ENCODE measurements around the gene NEDD1.

NEDD1 gene, protein sequence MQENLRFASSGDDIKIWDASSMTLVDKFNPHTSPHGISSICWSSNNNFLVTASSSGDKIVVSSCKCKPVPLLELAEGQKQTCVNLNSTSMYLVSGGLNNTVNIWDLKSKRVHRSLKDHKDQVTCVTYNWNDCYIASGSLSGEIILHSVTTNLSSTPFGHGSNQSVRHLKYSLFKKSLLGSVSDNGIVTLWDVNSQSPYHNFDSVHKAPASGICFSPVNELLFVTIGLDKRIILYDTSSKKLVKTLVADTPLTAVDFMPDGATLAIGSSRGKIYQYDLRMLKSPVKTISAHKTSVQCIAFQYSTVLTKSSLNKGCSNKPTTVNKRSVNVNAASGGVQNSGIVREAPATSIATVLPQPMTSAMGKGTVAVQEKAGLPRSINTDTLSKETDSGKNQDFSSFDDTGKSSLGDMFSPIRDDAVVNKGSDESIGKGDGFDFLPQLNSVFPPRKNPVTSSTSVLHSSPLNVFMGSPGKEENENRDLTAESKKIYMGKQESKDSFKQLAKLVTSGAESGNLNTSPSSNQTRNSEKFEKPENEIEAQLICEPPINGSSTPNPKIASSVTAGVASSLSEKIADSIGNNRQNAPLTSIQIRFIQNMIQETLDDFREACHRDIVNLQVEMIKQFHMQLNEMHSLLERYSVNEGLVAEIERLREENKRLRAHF

DNA sequence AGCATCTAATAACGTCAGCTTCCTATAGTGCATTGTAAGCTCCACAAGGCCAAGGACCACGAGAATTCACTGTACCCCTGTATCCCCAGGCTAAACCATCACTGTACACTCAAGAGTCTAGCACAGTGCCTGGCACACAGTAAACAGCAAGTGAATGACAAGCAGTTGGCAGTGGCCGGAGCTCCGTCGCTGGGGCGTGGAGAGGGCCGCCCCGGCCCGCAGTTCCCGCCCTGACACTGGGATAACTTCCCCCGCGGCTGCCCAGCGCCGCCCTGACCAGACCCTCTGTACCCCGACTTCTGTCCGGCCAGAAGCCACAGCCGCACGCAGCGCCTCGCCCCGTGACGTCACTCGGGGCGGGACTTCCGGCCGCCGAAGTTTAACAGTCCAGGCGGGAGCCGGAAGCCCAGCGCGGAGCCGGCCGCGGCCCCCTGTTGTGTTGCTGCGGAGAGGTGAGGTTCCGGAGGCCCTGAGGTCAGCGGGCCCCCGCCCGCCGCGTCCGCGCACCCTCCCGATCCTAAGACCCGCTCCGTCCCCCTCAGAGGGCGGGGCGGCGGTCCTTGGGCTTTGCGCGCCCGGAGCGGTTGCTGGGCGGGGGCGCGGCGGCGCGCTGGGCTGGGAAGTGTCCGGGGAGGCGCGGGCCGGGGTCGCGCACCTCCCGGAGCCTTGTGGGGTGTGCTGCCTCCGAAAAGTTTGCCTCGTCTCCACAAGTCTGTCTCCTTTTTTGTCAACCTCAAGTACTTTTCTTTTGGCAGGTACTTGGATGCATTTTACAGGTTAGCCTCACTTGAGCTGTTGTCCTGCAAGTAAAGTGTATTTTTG lies at the start of gene NEDD1:
Gene NEDD1 (plus strand): TSS at position 409 of the 822 bp plus-strand sequence. CDS start 2,503 bp downstream, outside the sequence.
- DNase-seq (ENCODE audit: low read depth): peak; percentile 73

DNA sequence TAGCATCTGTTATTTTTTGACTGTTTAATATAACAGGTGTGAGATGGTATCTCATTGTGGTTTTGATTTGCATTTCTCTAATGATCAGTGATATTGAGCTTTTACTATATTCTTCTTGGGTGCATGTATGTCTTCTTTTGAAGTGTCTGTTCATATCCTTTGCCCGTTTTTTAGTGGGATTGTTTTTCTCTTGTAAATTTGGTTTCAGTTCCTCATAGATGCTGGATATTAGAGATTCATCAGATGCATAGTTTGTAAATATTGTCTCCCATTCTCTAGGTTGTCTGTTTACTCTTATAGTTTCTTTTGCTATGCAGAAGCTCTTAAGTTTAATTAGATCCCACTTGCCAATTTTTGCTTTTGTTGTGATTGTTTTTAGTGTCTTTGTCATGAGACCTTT lies 48.9 kb upstream of the NEDD1 start:
- DNase-seq (ENCODE audit: low read depth): no peak

DNA sequence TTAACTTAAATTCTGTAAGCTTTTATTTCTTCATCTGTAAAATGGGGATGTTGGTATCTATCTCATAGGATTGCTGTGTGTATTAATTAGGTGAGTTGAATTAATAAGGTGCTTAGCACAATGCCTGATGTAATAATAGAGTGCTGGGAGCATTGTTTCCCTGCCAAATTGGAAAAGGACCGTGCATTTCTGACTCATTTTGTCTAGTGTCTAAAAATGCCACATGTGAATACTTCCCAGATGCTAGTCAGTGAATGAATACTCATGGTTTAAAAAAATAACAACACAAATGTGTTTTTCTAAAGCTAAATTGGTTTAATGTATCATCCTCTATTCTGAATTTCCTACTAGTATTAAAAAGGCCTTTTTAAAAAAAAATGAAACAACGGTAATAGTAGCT lies 45.4 kb upstream of the NEDD1 start:
- no peak for DNase-seq (ENCODE audit: low read depth)

DNA sequence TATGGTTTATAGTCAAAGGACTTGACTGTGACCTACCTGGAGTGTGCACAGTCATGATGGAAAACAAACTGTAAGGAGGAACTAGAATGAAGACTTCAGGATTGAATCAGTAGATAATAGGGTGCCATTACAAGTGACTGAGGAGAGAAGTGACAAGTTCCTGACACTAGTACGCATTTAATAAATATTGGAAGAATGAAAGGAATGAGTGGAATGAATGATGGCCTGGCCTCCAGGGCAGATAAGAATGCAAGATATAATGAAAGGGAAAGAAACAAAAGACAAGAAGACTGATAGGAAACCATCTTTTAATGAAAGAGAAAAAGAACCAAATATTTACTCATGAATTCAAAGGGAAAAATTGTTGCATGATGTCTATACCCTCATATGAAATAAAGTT lies 44.7 kb upstream of the NEDD1 start:
- DNase-seq (ENCODE audit: low read depth): no peak

DNA sequence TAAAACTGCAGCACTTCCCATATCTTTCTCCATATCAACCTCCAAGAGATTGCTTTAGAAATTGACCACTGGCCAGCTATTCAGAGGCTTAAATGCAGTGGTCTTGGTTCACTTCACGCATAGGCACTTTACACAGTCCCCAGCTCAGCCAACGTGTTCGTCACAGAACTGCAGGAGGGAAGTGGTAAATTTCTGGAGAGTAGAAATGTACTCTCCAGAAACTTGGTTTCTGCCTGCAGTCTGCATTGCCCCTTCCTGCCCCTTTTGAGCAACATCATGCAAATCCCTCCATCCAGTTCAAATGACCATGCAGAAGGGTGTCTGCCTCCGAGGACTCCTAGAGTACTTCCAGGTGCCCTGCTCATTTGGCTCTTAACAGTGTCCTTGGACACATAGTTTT lies 42.7 kb upstream of the NEDD1 start:
- DNase-seq (ENCODE audit: low read depth): no peak

DNA sequence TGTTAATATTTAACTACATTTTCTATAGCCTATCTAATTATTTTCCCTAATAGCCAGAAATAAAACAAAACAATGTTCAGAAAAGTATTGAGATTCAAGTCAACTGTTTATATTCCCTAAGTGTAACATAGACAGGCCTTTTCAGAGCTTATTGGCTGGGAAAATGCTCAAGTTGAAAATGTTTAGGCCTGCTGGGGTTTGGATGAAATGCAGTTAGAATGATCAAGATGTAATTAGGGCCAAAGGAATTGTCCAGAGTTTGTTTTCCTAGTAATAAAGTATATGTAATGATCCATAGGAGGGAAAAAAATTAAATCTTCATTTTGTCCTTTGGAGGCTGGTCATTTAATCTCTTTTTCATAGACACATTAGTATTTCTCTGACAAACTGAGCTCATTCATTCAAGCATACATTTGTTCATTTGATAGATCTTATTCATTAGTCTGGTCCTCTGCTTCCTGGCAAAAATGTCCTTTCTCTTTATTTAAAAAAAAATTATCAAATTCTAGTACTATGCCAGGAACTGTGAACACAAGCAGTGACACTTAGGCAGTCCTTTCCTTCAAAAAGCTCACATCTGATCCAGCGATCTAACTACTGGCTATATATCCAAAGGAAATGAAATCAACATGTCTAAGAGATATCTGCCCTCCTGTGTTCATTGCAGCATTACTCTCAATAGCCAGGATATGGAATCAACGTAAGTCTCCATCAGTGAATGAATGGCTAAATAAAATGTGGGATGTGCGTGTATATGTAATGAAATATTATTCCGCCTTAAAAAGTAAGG lies 40.1 kb upstream of the NEDD1 start:
- no peak for DNase-seq (ENCODE audit: low read depth)

DNA sequence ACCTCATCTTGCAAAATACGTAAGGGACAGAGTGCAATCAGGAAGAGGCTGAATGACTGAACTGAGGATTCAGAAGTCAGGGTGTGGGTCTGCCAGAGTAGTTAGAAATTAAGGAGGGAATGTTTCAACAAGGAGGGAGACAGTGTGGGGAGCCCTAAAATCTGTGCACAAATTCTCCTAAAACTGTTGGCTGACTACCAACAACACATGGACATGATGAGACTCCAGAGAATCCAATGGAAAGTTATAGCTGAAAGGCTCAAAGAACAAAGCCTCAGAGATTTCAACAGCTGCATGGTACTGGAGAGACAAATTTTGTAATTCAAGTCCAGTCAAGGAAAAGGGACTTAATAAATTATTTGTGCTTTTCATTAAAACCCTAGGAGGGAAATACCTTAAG lies 36.1 kb upstream of the NEDD1 start:
- DNase-seq (ENCODE audit: low read depth): no peak

DNA sequence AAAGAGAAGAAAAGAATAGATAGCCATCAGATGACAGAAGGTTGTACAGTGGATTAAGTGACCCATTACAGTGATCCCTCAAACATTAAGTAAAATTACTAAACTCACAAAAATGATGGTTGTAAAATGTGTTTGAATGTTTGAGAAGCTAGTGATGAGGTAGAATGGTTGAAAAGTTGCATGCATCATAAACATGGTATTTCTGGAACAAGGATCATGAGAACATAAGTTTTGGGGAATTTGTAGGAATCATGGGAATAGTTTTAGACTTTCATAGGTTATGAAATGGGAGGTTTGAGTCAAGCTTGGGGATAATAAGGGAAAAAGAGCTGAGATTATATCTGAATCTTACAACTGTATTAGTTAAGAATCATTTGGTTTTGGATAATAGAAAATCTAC lies 34.1 kb upstream of the NEDD1 start:
- no peak for DNase-seq (ENCODE audit: low read depth)

DNA sequence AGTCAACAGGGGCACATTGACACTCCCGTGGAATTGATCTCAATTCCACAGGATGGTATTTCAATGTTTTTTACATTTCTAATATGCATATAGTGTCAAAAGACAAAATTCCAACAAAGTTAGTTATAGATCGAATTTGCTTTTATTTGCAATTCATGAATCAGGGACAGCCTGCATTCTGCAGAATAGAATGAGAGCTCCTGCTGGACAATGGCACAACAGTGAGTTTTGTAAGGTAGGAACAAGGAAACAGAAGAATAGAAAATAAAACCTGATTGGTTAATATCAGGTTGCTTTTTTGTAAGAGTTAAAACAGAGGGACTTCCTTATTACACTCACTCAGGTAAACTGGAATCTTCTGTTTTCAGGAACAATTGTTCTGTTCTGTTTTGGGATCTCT lies 32.8 kb upstream of the NEDD1 start:
- no peak for DNase-seq (ENCODE audit: low read depth)

DNA sequence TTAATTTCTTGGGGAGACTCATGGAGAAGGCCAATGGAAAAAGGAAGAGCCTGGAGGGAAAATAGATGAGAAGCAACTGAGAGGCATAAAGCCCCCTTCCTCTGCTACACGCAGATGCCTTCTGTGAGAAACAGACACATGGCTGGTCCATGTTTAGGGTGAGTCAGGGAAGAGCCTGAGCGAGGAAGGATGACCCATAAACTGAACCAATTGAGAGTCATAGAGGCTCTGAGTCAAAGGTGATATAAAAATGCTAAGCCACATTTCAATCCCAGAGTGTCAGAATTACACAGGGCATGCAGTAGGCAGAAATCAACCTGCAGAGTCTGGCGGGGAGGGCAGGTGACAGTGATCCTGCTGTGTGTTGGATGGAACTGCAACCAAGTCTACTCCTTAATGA lies 30.1 kb upstream of the NEDD1 start:
- no peak for DNase-seq (ENCODE audit: low read depth)

DNA sequence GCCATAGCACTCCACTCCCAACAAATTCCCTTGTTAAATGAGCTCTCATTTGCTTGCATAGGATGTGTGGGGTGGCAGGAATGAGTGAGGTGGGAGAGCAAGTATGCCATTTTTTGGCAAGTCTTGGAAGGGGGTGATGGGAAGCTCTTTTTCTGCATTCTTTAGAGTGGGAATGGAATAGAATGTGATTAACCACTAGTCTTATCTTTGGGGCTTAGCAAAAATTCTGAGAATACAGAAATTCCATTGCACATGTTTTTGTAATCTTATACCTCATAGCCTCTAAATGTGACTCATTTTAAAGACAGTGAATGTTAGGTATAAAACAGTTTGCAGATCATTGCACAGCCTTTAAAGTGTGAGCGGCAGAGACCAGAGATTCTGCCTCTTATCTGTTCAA lies 28.4 kb upstream of the NEDD1 start:
- DNase-seq (ENCODE audit: low read depth): no peak

DNA sequence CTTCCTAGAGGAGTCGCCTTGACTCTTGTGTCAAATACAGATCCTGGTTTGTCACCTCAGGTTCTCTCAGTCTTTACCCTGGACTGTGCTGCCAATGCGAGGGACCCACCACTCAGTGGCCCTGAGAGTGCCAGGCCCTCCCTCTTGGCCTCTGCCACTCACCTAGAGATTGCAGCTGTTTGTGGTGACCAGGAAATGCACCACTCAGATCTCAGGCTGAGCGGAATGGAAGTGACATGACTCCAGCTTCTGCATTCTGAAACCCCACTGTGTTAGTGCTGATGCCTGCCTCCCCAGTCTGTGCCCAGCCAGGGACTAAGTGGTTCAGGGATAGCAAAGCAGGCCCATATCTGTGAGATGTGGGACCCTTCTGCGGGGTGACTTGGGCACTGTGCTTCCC lies 27.8 kb upstream of the NEDD1 start:
- DNase-seq (ENCODE audit: low read depth): no peak

DNA sequence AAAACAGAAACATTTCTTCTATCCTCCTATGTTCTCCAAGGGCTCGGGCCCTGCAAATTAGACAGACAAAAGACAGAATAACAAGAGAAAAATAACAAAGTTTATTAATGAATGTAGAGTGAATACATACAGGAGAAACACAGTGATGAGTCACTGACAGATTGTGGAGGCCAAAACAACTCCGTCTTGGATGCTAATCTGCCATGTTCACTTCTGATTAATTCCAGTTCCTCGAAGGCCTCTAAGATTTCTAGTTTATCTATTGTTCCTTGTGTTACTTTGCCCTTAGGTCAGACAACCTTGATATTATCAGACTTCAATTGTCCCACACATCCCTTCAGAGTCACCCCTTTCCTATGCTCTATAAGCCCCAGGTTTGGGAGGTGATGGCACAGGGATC lies 26.8 kb upstream of the NEDD1 start:
- no peak for DNase-seq (ENCODE audit: low read depth)

DNA sequence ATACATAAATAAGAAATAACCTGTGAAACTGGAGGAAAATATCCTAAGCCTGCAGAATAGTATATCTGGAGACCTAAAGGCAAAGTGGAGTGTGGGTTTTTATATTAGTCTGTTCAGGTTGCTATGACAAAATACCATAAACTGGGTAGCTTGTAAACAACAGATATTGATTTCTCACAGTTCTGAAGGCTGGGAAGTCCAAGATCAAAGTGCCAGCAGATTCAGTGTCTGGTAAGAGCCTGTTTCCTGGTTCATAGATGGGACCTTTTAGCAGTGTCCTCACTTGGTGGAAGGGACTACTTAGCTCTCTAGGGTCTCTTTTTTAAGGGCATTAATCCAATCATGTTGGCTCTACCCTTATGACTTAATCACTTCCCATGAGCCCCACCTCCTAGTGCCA lies 25.4 kb upstream of the NEDD1 start:
- no peak for DNase-seq (ENCODE audit: low read depth)

DNA sequence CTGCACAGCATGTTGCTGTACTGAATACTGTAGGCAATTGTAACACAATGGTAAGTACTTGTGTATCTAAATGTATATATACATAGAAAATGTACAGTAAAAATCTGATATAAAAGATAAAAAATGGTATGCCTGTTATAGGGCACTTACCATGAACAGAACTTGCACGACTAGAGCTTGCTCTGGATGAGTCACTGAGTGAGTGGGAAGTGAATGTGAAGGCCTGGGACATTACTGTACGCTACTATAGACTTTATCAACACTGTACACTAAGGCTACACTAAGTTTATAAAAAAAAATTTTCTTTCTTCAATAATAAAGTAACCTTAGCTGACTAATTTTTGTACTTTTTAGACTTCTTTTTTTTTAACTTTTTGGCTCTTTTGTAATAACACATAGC lies 24.2 kb upstream of the NEDD1 start:
- DNase-seq (ENCODE audit: low read depth): no peak

DNA sequence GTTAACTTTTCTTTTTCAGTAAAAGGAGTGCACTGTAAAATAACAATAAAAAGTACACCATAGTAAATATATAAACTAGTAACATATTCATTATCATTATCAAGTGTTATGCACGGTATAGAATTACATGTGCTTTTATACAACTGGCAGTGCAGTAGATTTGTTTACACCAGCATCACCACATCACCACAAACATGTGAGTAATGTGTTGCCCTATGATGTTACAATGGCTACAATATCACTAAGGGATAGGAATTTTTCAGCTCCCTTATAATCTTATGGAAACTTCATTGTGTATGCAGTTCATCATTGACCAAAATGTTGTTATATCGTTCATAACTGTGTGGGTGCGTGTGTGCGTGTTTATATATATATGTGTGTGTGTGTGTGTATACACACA lies 23.5 kb upstream of the NEDD1 start:
- no peak for DNase-seq (ENCODE audit: low read depth)

DNA sequence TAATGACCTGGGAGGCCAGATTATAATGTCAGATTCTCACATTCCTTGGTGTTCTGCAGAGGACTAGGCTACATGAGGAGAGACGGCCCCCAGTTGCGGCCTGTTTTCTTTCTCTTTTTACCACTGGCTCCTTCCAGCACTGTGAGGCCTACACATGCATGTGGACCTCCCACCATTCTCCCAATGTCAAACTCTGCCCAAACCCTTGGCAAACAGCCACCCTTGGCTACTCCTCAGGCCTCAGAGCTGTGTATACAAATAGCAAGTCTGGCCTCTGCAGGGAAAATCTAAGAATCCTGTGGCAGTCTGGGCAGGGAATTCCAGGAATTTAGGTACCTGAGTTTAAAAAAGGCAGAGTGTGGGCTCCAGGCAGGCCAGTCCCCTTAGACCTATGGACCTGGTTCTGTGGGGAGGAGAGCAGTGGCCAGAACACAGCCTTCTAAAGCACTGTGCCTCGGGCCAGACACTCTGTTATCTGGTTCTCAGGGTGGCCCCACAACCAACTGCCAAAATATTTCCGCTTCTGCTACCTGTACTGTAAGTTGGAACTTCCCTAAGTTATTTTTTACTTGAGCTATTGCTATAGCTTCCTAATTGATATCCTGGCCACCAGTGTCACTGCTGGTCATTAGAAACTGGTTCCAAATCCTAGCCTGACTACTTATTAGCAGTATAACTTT lies 19.9 kb upstream of the NEDD1 start:
- no peak for DNase-seq (ENCODE audit: low read depth)

DNA sequence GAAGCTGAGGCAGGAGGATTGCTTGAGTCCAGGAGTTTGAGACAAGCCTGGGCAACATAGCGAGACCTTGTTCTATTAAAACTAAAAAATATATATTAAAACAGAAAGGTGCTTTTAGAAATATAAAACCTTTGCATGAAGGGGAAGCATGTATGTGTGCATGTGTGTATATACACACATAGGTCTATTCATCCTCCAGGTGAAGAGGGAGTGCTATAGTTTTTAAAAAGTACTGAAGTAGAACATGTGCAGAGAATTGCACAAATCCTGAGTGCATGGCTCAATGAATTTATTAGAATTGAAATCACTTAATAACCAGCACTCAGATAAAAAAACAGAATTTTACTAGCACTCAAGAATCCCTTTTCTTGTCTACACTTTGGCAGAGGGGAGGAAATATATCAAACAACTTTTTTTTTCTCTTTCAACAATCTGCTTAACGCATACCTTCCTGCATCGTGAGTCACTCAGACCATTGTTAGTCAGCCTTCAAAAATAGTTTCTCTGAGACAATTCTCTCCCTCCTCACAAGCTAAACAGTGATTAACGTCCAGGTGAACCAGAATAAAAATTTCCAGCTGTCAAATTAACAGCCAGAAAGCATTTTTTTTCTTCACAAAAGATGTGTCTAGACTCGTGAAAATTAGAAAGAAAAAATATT lies 17.7 kb upstream of the NEDD1 start:
- DNase-seq (ENCODE audit: low read depth): no peak

DNA sequence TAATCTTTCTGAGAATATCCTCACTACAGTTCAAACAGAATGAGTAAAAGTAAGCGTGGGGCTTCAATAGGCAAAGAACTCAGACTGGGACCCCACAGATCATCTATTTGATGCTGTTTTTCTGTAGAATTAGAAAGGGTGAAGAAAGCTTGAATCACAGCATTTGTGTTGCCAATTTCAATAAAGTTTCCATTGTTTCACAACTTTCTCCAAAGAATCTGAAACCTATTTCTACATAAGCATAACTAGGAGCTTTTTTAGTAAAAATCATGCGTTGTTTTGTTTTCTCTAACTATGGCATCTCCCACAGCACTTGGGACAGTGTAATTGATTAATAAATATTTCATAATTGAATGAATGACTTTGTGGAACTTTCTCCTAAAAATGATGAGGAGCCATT lies 16.7 kb upstream of the NEDD1 start:
- DNase-seq (ENCODE audit: low read depth): no peak

DNA sequence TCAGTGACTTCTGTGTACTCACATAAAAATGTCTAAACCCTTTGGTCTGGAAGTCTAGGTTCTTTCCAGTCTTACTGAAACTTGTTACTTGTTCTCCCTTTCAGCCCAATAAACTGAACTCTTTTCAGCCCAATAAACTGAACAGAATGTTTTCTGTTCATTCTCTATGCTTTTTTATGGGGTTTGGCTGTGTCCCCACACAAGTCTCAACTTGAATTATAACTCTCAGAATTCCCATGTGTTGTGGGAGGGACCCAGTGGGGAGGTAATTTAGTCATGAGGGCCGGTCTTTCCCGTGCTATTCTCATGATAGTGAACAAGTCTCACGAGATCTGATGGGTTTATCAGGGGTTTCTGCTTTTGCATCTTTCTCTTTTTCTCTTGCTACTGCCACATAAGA lies 15.0 kb upstream of the NEDD1 start:
- no peak for DNase-seq (ENCODE audit: low read depth)

DNA sequence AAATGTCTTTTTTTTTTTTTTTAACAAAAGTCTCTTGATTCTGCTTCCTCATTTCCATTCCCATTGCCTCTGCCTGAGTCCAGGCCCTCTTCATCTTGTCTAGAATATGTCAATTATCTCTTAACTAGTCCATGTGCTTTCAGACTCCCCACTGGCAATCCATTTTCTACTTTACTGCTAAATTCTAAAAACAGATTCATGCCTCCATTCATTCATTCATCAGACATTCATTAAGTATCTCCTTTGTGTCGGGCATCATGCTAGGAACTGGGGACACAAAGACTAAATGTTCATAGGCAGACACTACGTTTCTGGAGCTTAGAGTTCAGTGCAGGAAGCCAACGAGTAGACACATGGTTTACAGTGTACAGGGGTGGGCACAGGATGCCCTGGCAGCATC lies 9.6 kb upstream of the NEDD1 start:
- no peak for DNase-seq (ENCODE audit: low read depth)
